T-helper 1 cell treated with Interleukin-12 subunit alpha and Interleukin-12 subunit beta and Interleukin-4 antibody, amounts not matched to agents 30 ng/mL and 1 ng/mL, for 36 hours (primary cell): ENCODE data around the gene LRRC63. TPM values are rescaled to one million over a fixed set of nuclear protein-coding genes. Genes with fewer than 3 reads are reported as not detected.

Experiments used
- intact Hi-C: fragments of 100-400 bp; cut with micrococcal nuclease; formaldehyde crosslinking; loops from one replicate; pipeline ENCODE4 v1.15.1; 2024
- total RNA-seq: library from RNA; stranded (reverse); gene quantifications from 2 replicates; pipeline ENCODE4 v1.2.3, GENCODE V29; 2022

LRRC63 gene
- total RNA-seq, 1 donor from 2014 or later: 0.39 TPM

DNA sequence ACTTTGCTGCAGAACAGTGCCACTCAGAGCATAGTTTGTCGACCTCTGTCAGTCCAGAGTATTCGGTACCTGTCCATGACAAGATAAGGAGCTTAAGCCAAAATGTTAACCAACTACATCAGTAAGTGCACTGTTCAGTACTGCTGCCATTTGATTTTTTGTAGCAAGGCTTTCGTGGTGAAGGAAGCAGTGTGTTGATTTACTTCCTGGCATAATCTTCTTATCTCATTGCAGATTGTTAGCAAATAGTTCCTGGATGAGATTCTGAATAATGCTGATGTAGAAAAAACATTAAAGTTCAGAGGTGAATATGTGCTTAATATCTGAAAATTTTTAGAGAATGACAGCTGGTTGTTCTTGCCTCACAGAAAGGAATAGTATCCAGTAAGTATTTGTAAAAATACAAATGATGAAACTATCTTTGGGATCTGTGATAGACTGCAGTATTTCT, 85.7 kb downstream of the LRRC63 start:
- intact Hi-C loops: loop anchor here (2.0 to 5.0 kb wide), 5 partner anchors 57 to 1380 kb away; partner anchors contain the start of genes LRCH1 and LRRC63

DNA sequence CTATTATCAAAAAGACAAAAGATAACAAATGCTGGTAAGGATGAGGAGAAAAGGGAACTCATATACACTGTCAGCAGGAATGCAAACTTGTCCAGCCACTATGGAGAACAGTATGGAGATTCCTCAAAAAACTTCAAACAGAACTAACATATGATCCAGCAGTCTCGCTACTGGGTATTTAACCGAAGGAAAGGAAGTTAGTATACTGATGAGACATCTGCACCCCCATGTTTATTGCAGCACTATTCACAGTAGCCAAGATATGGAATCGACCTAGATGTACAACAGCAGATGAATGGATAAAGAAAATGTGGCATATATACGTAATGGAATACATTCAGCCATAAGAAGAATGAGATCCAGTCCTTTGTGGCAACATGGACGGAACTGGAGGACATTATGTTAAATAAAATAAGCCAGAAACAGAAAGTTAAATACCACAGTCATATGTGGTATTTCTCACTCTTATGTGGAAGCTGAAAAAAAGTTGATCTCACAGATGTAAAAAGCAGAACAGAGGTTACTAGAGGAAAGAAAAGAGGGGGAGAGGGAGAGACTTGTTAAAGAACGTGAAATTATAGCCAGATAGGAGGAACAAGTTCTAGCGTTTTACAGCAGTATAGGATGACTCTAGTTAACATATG, 92.1 kb downstream of the LRRC63 start:
- intact Hi-C loops: loop anchor here (1.0 kb wide), 1 partner anchor 8 kb away; no protein-coding TSS in a partner anchor

DNA sequence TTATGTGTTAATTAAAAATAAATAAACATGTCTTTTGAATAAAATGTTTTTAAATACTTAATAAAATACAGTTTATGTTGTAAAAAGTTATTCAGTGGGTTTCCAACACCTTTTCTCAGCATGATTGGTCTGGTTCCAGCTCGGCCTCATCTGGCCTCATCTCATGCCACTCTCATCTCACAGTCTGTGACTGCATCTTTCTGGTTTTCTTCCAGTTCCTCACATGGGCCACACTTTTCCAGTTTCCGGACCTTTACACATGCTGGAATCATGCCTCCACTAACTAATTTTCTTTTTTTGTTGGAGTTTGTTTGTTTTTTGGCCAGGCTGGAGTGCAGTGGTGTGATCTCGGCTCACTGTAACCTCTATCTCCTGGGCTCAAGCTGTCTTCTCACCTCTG, 92.8 kb downstream of the LRRC63 start:
- intact Hi-C loops: loop anchor here (1.0 kb wide), 1 partner anchor 8 kb away; no protein-coding TSS in a partner anchor

- intact Hi-C loops: no loop called here
Observed at GRCh38 chr13:46307554-46307953, 95.8 kb downstream of the LRRC63 start.

- intact Hi-C loops: loop anchor here (10.0 kb wide), 1 partner anchor 945 kb away; no protein-coding TSS in a partner anchor
Observed at GRCh38 chr13:46310066-46310465, 98.3 kb downstream of the LRRC63 start.

GRCh38 chr13:46311217-46311616, 99.5 kb downstream of the LRRC63 start:
- intact Hi-C loops: loop anchor here (10.0 kb wide), 1 partner anchor 946 kb away; no protein-coding TSS in a partner anchor

DNA sequence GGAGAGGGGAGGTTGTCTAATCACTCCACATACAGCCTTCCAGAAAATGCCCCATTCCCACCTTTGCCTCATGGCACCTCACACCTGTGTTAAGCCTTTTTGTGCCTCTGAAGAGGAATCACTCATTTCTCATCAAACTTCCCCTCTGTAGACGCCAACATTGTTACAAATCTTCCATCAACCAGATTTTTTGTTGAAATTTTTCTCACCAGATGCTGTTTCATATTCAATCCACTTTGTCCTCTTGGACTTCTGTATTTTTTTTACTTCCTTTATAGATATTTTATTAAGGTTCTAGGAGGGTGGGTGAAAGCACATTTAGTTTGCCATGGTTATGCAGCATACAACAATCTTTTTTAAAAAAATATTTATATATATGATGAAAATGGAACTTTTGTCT, 101.3 kb downstream of the LRRC63 start:
- intact Hi-C loops: loop anchor here (10.0 kb wide), 1 partner anchor 948 kb away; no protein-coding TSS in a partner anchor

GRCh38 chr13:46313432-46314257, 101.9 kb downstream of the LRRC63 start:
- intact Hi-C loops: loop anchor here (1.0 to 10.0 kb wide), 2 partner anchors 17 to 949 kb away; no protein-coding TSS in a partner anchor

DNA sequence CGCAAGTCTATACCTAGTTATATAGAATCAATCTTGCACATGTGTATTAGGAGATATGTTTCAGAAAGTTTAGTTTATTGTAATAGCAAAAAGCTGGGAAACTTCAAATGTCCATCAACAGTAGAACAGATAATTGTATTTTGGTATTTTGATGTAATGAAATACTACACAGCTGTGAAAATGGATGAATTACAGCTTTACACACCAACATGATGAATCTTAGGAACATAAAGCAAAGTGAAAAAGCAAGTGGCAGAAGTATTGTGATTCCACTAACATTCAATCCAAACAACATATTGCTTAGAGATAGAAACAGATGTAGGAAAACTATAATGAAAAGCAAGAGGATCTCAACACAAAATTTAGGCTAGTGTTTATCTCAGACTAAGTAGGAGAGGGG, 102.9 kb downstream of the LRRC63 start:
- intact Hi-C loops: loop anchor here (1.0 to 10.0 kb wide), 2 partner anchors 18 to 950 kb away; no protein-coding TSS in a partner anchor

DNA sequence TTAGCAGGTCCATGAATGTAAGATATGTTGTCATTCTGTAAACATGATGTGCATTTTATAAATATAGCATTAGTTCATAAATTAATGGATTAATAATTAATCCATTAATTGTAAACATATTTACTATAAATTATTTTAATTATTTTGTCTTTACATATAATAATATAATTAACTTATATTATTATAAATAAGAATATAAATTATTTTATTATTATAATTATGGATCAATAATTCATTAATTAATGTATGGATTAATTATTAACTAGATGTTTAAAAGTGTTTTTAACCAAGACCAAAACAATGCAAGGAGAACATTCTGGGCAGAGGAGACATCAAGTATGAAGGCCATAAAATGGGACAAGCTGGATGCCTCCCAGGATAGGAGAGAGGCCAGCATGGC, 103.3 kb downstream of the LRRC63 start:
- intact Hi-C loops: loop anchor here (10.0 kb wide), 1 partner anchor 950 kb away; no protein-coding TSS in a partner anchor

DNA sequence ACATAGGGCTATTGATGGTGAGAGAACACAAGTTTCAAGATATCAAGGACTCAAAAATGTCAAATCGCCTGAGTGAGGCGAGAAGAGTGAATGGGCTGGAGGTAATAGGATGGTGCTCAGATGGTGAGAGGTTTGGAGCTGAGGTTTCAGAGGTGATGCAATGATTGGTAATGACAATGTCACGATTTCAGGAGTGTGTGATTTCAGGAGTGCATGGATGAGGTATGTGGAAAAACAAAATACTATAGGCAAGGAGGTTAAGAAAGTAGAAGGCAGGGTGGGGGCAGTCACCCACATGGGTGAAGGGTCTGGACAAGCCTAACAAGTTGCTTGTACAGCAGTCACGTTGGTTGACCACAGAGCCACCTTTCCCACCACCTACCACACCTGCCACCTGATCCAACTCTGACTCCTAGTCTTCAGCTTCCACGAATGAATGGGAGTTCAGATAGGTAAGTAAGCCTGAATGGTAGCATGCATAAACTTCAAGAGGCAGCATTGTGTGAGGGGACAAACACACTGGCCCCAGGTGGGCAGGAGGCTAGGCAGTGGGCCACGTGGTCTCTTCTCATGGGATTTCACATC, 103.9 kb downstream of the LRRC63 start:
- intact Hi-C loops: loop anchor here (10.0 kb wide), 1 partner anchor 951 kb away; no protein-coding TSS in a partner anchor

- intact Hi-C loops: loop anchor here (10.0 kb wide), 1 partner anchor 952 kb away; no protein-coding TSS in a partner anchor
Observed at GRCh38 chr13:46317120-46317519, 105.4 kb downstream of the LRRC63 start.

- intact Hi-C loops: loop anchor here (10.0 kb wide), 1 partner anchor 954 kb away; no protein-coding TSS in a partner anchor
Observed at GRCh38 chr13:46318986-46319385, 107.3 kb downstream of the LRRC63 start.

- intact Hi-C loops: loop anchor here (2.0 to 10.0 kb wide), 2 partner anchors 268 to 404 kb away; partner anchors contain the start of gene ZC3H13
Observed at GRCh38 chr13:46320406-46320805, 108.7 kb downstream of the LRRC63 start.

- intact Hi-C loops: loop anchor here (1.0 to 10.0 kb wide), 10 partner anchors 26 to 810 kb away; partner anchors contain the start of genes LCP1 and ZC3H13
Observed at GRCh38 chr13:46320821-46321220, 109.1 kb downstream of the LRRC63 start.

DNA sequence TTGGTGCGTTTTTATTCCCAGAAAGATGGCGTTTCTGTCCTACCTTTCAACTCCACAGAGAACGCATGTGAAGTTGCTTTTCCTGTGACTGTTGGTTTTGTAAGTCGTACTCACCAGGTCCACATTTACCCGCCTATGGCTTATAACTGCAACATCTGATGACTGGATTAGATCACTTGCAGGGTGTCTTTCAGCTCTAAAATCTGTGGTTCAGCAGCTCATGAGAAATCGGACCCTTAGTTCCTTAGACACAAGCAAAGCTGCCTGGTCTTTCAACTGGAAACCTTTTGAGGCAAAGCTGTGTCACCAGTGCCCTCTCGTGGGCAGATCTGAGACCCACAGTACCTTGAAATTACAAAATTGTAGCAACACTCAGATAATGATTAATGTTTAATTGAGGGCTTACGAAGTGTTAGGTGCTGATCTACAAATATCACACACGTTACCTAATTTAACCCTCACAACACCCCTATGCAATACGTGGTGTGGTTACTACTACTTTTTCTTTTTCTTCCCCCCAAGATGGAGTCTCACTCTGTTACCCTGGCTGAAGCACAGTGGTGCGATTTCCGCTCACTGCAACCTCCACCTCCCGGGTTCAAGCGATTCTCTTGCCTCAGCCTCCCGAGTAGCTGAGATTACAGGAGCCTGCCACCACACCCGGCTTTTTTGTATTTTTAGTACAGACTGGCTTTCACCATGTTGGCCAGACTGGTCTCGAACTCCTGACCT, 109.9 kb downstream of the LRRC63 start:
- intact Hi-C loops: loop anchor here (1.0 to 10.0 kb wide), 10 partner anchors 26 to 810 kb away; partner anchors contain the start of genes LCP1 and ZC3H13

GRCh38 chr13:46324976-46325375, 113.2 kb downstream of the LRRC63 start:
- intact Hi-C loops: loop anchor here (10.0 kb wide), 1 partner anchor 400 kb away; no protein-coding TSS in a partner anchor
